OCI-LY1 (cell line): ENCODE data around the gene DMAP1.

ENCODE experiments used
- EZH2 ChIP-seq: fragments of 200-600 bp; sonication (generic), shearing (Covaris generic); IDR thresholded peaks from 2 replicates; pipeline ENCODE4 v1.8.0; 2017; ENCODE audit warnings: borderline replicate concordance, mixed run types, mild to moderate bottlenecking, antibody characterized with exemption, low read length, moderate library complexity, mixed read lengths
- TF ChIP-seq, protein P1 (sequence below): fragments of 200-600 bp; sonication (generic), shearing (Covaris generic); IDR thresholded peaks from 2 replicates; pipeline ENCODE4 v1.5.1; 2017; ENCODE audit warnings: mild to moderate bottlenecking, antibody characterized with exemption, low read length, moderate library complexity, mixed read lengths

DNA sequence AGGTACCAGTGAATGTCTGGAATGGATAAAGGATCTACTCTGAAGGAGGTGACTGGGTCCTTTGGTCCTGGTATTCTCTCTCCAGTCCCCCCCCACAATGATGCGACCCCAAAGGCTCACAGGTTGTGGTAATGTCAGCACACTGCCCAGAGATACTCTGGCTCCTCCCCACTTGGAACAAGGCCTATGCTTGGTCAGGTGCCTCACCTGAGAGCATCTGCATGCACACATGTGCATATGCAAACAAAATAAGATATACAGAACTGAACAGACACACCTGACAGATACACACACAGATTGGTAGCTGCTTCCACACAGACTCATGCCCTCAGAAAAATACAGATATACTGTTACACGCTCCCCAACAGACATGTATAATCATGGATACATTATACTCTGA is 33.5 kb downstream of the DMAP1 start:
- TF ChIP-seq, protein P1, sequence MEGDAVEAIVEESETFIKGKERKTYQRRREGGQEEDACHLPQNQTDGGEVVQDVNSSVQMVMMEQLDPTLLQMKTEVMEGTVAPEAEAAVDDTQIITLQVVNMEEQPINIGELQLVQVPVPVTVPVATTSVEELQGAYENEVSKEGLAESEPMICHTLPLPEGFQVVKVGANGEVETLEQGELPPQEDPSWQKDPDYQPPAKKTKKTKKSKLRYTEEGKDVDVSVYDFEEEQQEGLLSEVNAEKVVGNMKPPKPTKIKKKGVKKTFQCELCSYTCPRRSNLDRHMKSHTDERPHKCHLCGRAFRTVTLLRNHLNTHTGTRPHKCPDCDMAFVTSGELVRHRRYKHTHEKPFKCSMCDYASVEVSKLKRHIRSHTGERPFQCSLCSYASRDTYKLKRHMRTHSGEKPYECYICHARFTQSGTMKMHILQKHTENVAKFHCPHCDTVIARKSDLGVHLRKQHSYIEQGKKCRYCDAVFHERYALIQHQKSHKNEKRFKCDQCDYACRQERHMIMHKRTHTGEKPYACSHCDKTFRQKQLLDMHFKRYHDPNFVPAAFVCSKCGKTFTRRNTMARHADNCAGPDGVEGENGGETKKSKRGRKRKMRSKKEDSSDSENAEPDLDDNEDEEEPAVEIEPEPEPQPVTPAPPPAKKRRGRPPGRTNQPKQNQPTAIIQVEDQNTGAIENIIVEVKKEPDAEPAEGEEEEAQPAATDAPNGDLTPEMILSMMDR: no peak
- TF ChIP-seq EZH2: no peak
